ENCODE data around the gene TTYH2. TPM values are rescaled to one million over a fixed set of nuclear protein-coding genes. Genes with fewer than 3 reads are reported as not detected.

The TTYH2 gene
- total and polyA plus RNA-seq, 2 experiments from 2014 or later, result 0.38 TPM; not detected in 1

DNA sequence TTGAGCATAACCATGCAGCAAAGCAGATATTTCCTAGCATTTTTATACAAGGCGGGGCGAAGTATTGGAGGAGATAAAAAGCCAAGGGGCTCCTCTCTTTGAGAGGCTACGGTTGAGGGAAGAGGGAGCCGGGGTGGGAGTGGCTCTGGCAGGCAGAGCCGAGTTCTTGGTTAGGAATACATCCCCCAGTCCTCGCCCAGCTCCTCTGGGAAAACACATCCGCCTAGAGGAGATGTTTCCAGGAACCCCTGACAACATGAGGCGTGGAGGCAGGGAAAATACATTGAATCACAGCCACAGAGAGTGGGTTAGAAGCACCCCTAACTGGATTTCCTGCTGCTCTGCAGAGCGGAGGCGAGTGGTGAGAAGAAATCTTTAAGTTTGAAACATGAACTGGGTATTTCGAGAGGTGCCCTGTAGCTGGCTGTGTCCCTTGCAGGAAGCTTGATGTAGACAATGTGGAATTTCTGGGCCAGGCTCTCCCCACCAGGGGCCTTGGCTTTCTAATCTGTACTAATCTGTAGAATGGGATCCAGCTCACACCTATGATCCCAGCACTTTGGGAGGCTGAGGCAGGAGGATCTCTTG lies 27.3 kb downstream of the TTYH2 start:
- Histone ChIP-seq H3K9me3 (ENCODE audit: low read depth) (no peaks in the 10 kb centered on the region), H3K4me1 (ENCODE audit: insufficient read depth) (no peaks in the 10 kb centered on the region), H3F3A (ENCODE audit: insufficient read depth) (no peaks in the 10 kb centered on the region), H3K36me3 (ENCODE audit: low read depth) (no peaks in the 10 kb centered on the region), H2AFZ (no peak overlapping the region), H3K27ac (no peak overlapping the region), H3K27me3 (replicated peaks; ENCODE audit: insufficient read depth) (0 out of 2 replicates have a peak, but pooled peaks cover 6% of the 10 kb centered on the region), H3K9ac (no peak overlapping the region), H3K79me2 (ENCODE audit: insufficient read depth) (no peaks in the 10 kb centered on the region), H3K4me2 (ENCODE audit: unreplicated experiment) (no peak overlapping the region), H4K20me1 (ENCODE audit: insufficient read depth) (no peaks in the 10 kb centered on the region), H3K4me3 (no peak overlapping the region), H3K9me2 (ENCODE audit: insufficient read depth) (no peaks in the 10 kb centered on the region)
- in situ Hi-C loops (cut with MboI), result no loop called here
- TF ChIP-seq EZH2phosphoT487 (IDR thresholded peaks at IDR 0.05; ENCODE audit: insufficient read depth, low read depth) (no peak), EZH2 (IDR thresholded peaks at IDR 0.05; ENCODE audit: insufficient read depth, poor library complexity, severe bottlenecking) (no peak)
- peak; percentile 34 for DNase-seq
- WGBS, 2 experiments (ENCODE audit: low coverage in 1 of 2, low lambda C conversion rate in 2 of 2, missing lambda C conversion rate in 2 of 2), result 6 to 8% methylated on average over 11 of the region's 11 CpGs

DNA sequence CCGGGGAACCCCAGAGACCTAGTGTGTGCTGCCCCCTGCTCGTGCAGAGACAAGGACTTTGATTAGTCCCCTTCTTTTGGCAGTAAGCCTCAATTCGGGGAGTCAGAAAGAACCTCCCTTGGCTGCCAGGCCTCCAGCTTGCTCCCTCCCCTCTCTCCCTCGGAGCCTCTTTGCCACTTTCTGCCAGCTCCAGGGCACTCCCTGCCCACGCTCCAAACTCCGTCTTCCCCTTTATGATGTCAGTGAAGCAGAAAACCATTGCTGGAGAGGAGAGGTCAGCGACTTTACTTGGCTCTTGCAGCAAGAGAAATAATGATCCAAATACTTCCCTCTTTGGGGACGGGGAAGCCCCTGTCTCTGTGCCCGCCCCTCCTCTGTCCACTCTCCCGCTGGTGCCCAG lies 28.1 kb downstream of the TTYH2 start:
- TF ChIP-seq EZH2phosphoT487 (IDR thresholded peaks at IDR 0.05; ENCODE audit: insufficient read depth, low read depth) (no peak), EZH2 (IDR thresholded peaks at IDR 0.05; ENCODE audit: insufficient read depth, poor library complexity, severe bottlenecking) (no peak)
- H3K27ac ChIP-seq, result no peak overlapping the region
- in situ Hi-C loops (cut with MboI), result no loop called here
- peak; percentile 20 for DNase-seq
- no peaks in the 10 kb centered on the region for H3K79me2 ChIP-seq (ENCODE audit: insufficient read depth)
- WGBS, 2 experiments (ENCODE audit: low coverage in 1 of 2, low lambda C conversion rate in 2 of 2, missing lambda C conversion rate in 2 of 2), result 20 to 24% methylated on average over 10 of the region's 10 CpGs
- no peaks in the 10 kb centered on the region for H3K9me2 ChIP-seq (ENCODE audit: insufficient read depth)
- 0 out of 2 replicates have a peak, but pooled peaks cover 6% of the 10 kb centered on the region for H3K27me3 ChIP-seq (replicated peaks; ENCODE audit: insufficient read depth)
- no peak overlapping the region for H3K4me2 ChIP-seq (ENCODE audit: unreplicated experiment)
- no peaks in the 10 kb centered on the region for H3F3A ChIP-seq (ENCODE audit: insufficient read depth)
- no peak overlapping the region for H2AFZ ChIP-seq
- no peak overlapping the region for H3K9ac ChIP-seq
- no peak overlapping the region for H3K4me3 ChIP-seq
- H4K20me1 ChIP-seq (ENCODE audit: insufficient read depth), result no peaks in the 10 kb centered on the region
- no peaks in the 10 kb centered on the region for H3K36me3 ChIP-seq (ENCODE audit: low read depth)
- H3K9me3 ChIP-seq (ENCODE audit: low read depth), result no peaks in the 10 kb centered on the region
- H3K4me1 ChIP-seq (ENCODE audit: insufficient read depth), result no peaks in the 10 kb centered on the region

DNA sequence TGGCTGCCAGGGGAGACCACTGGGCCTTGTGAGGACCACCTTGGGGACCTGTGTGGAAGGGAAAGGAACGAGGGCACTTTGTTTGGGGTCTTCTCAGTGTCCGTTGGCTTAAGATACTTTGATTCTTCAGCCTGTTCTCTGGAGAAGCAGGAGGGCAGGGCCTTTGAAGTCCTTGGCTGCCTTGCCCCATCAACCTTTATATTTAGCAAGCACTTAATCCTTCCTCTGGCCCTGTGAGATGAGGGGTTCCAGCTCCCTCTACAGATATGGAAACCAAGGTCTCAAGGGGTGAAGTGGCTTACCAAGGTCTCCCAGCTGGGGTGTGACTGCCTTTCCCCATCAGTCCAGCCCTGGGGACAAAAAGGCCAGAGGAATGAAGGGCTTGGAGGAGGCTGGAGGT lies 28.5 kb downstream of the TTYH2 start:
- no peaks in the 10 kb centered on the region for H3K79me2 ChIP-seq (ENCODE audit: insufficient read depth)
- 36 to 43% methylated on average over 2 of the region's 2 CpGs for WGBS, 2 experiments (ENCODE audit: low coverage in 1 of 2, low lambda C conversion rate in 2 of 2, missing lambda C conversion rate in 2 of 2)
- no peaks in the 10 kb centered on the region for H3K9me2 ChIP-seq (ENCODE audit: insufficient read depth)
- H3K36me3 ChIP-seq (ENCODE audit: low read depth), result no peaks in the 10 kb centered on the region
- DNase-seq, result no peak
- no peak overlapping the region for H3K4me2 ChIP-seq (ENCODE audit: unreplicated experiment)
- H2AFZ ChIP-seq, result no peak overlapping the region
- no peak overlapping the region for H3K9ac ChIP-seq
- H4K20me1 ChIP-seq (ENCODE audit: insufficient read depth), result no peaks in the 10 kb centered on the region
- no peak overlapping the region for H3K27ac ChIP-seq
- TF ChIP-seq EZH2 (IDR thresholded peaks at IDR 0.05; ENCODE audit: insufficient read depth, poor library complexity, severe bottlenecking), result no peak
- no peak for TF ChIP-seq EZH2phosphoT487 (IDR thresholded peaks at IDR 0.05; ENCODE audit: insufficient read depth, low read depth)
- no peaks in the 10 kb centered on the region for H3K4me1 ChIP-seq (ENCODE audit: insufficient read depth)
- H3F3A ChIP-seq (ENCODE audit: insufficient read depth), result no peaks in the 10 kb centered on the region
- H3K9me3 ChIP-seq (ENCODE audit: low read depth), result no peaks in the 10 kb centered on the region
- H3K4me3 ChIP-seq, result no peak overlapping the region
- in situ Hi-C loops (cut with MboI), result no loop called here
- H3K27me3 ChIP-seq (replicated peaks; ENCODE audit: insufficient read depth), result 0 out of 2 replicates have a peak, but pooled peaks cover 6% of the 10 kb centered on the region

DNA sequence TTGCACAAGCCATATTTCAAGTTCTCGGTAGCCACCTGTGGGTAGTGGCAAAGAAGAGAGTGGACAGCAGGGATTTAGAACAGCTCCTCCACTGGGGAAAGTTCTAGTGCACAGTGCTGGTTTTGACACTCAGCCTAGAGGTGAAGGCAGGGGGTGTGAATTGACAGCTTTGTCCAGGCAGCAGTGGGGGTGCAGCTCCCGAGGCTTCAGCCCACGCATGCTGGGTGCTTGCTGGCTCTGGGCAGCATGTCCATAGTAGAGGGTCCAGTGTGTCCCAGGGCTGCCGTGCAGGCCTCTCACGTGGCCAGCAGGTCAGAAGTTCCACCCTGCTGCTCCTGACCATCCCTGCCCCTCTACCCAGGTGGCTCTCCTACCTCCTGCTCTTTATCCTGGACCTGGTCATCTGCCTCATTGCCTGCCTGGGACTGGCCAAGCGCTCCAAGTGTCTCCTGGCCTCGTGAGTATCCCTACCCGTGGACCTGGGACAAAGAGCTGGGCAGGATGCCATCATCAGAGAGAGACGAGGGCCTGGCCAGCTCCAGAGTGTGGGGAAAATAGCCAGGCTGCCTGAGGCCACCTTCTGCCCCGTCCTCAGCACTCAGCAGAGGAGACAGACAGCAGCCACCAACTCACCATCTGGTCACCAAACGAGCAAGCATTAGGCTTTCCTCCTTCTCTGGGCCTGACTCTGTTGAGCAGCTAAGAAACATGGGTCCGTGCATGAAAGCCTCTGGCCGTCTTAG lies 29.8 kb downstream of the TTYH2 start:
- H3K9me3 ChIP-seq (ENCODE audit: low read depth), result no peaks in the 10 kb centered on the region
- no peaks in the 10 kb centered on the region for H3K36me3 ChIP-seq (ENCODE audit: low read depth)
- H3K9ac ChIP-seq, result no peak overlapping the region
- H3K27me3 ChIP-seq (replicated peaks; ENCODE audit: insufficient read depth), result 0 out of 2 replicates have a peak, but pooled peaks cover 6% of the 10 kb centered on the region
- WGBS, 2 experiments (ENCODE audit: low coverage in 1 of 2, low lambda C conversion rate in 2 of 2, missing lambda C conversion rate in 2 of 2), result 49 to 50% methylated on average over 11 to 13 of the region's 13 CpGs
- H4K20me1 ChIP-seq (ENCODE audit: insufficient read depth), result no peaks in the 10 kb centered on the region
- no peak overlapping the region for H3K4me3 ChIP-seq
- H3F3A ChIP-seq (ENCODE audit: insufficient read depth), result no peaks in the 10 kb centered on the region
- H3K79me2 ChIP-seq (ENCODE audit: insufficient read depth), result no peaks in the 10 kb centered on the region
- DNase-seq, result no peak
- H3K9me2 ChIP-seq (ENCODE audit: insufficient read depth), result no peaks in the 10 kb centered on the region
- no peak overlapping the region for H3K27ac ChIP-seq
- TF ChIP-seq EZH2 (IDR thresholded peaks at IDR 0.05; ENCODE audit: insufficient read depth, poor library complexity, severe bottlenecking) (no peak), EZH2phosphoT487 (IDR thresholded peaks at IDR 0.05; ENCODE audit: insufficient read depth, low read depth) (no peak)
- no peaks in the 10 kb centered on the region for H3K4me1 ChIP-seq (ENCODE audit: insufficient read depth)
- H2AFZ ChIP-seq, result no peak overlapping the region
- H3K4me2 ChIP-seq (ENCODE audit: unreplicated experiment), result no peak overlapping the region
- in situ Hi-C loops (cut with MboI), result no loop called here
